H9 (cell line): Measurements from ENCODE around the gene EPOP. TPM values are rescaled to one million over a fixed set of nuclear protein-coding genes. Genes with fewer than 3 reads are reported as not detected.

Experiments
- DNase-seq: peaks from one replicate; pipeline ENCODE4 v3.0.0-alpha.2; 2017
- H2AFZ ChIP-seq: one replicate; pipeline ENCODE4 v1.6.1; 2013; ENCODE audit warnings: mild to moderate bottlenecking, low read length, control low read depth, moderate library complexity
- H2AK5ac ChIP-seq: 2 replicates; pipeline ENCODE4 v1.6.1; 2013; ENCODE audit warnings: low read length, control low read depth, mixed read lengths; ENCODE audit not compliant: insufficient read length
- H2BK120ac ChIP-seq: one replicate; pipeline ENCODE4 v1.6.1; 2013; ENCODE audit warnings: low read depth, mild to moderate bottlenecking, low read length, control low read depth, inconsistent platforms; ENCODE audit not compliant: poor library complexity, severe bottlenecking
- H2BK12ac ChIP-seq: 2 replicates; pipeline ENCODE4 v1.6.1; 2013; ENCODE audit warnings: low read length, control low read depth, mixed read lengths, low read depth; ENCODE audit not compliant: insufficient read length
- H2BK15ac ChIP-seq: 2 replicates; pipeline ENCODE4 v1.6.1; 2013; ENCODE audit warnings: low read depth, low read length, control low read depth
- H2BK20ac ChIP-seq: one replicate; pipeline ENCODE4 v1.6.1; 2013; ENCODE audit warnings: low read depth, mild to moderate bottlenecking, low read length, control low read depth, inconsistent platforms; ENCODE audit not compliant: poor library complexity, severe bottlenecking
- H2BK5ac ChIP-seq: 2 replicates; pipeline ENCODE4 v1.6.1; 2013; ENCODE audit warnings: low read length, control low read depth, mixed read lengths; ENCODE audit not compliant: insufficient read length
- H3K14ac ChIP-seq: 2 replicates; pipeline ENCODE4 v1.6.1; 2013; ENCODE audit warnings: low read length, control low read depth; ENCODE audit not compliant: insufficient read depth
- H3K18ac ChIP-seq: 2 replicates; pipeline ENCODE4 v1.6.1; 2013; ENCODE audit warnings: low read depth, mild to moderate bottlenecking, mixed read lengths, low read length, control low read depth; ENCODE audit not compliant: insufficient read length
- H3K23ac ChIP-seq: 2 replicates; pipeline ENCODE4 v1.6.1; 2013; ENCODE audit warnings: low read length, control low read depth, mixed read lengths, low read depth; ENCODE audit not compliant: insufficient read length
- H3K23me2 ChIP-seq: 2 replicates; pipeline ENCODE4 v1.6.1; 2013; ENCODE audit warnings: low read depth, mild to moderate bottlenecking, mixed read lengths, low read length, control low read depth; ENCODE audit not compliant: insufficient read length, poor library complexity, severe bottlenecking
- H3K27ac ChIP-seq: 2 replicates; pipeline ENCODE4 v1.5.1; 2013; ENCODE audit warnings: low read length, control low read depth, mixed read lengths, low read depth; ENCODE audit not compliant: insufficient read length
- H3K27me3 ChIP-seq: 2 replicates; pipeline ENCODE4 v1.6.1; 2013; ENCODE audit warnings: low read length, control low read depth, inconsistent platforms; ENCODE audit not compliant: insufficient read depth
- H3K4ac ChIP-seq: 2 replicates; pipeline ENCODE4 v1.6.1; 2013; ENCODE audit warnings: low read depth, mild to moderate bottlenecking, control low read depth, inconsistent platforms, low read length, moderate library complexity
- H3K4me1 ChIP-seq: 2 replicates; pipeline ENCODE4 v1.6.1; 2013; ENCODE audit warnings: low read length, control low read depth, inconsistent platforms; ENCODE audit not compliant: insufficient read depth
- H3K4me2 ChIP-seq: 2 replicates; pipeline ENCODE4 v1.6.1; 2013; ENCODE audit warnings: low read length, control low read depth, mixed read lengths; ENCODE audit not compliant: insufficient read length, insufficient read depth
- H3K56ac ChIP-seq: 2 replicates; pipeline ENCODE4 v1.6.1; 2013; ENCODE audit warnings: low read depth, mild to moderate bottlenecking, mixed read lengths, low read length, control low read depth; ENCODE audit not compliant: insufficient read length
- H3K79me1 ChIP-seq: 2 replicates; pipeline ENCODE4 v1.6.1; 2013; ENCODE audit warnings: low read depth, mild to moderate bottlenecking, moderate library complexity, low read length, control low read depth, inconsistent platforms; ENCODE audit not compliant: insufficient read depth, poor library complexity, severe bottlenecking
- H3K79me2 ChIP-seq: 2 replicates; pipeline ENCODE4 v1.6.1; 2013; ENCODE audit warnings: low read length, control low read depth, inconsistent platforms; ENCODE audit not compliant: insufficient read depth
- H3K9ac ChIP-seq: 2 replicates; pipeline ENCODE4 v1.6.1; 2013; ENCODE audit warnings: low read length, control low read depth, mixed read lengths; ENCODE audit not compliant: insufficient read length; ENCODE audit errors: extremely low read depth
- H3K9me3 ChIP-seq: one replicate; pipeline ENCODE4 v1.6.1; 2013; ENCODE audit warnings: low read depth, low read length, inconsistent platforms; ENCODE audit not compliant: control insufficient read depth
- H3T11ph ChIP-seq: one replicate; pipeline ENCODE4 v1.6.1; 2013; ENCODE audit warnings: mild to moderate bottlenecking, low read length, control low read depth, inconsistent platforms
- H4K20me1 ChIP-seq: one replicate; pipeline ENCODE4 v1.6.1; 2013; ENCODE audit not compliant: control insufficient read depth, insufficient read length, insufficient read depth
- H4K5ac ChIP-seq: 2 replicates; pipeline ENCODE4 v1.6.1; 2013; ENCODE audit warnings: low read depth, mild to moderate bottlenecking, mixed read lengths, low read length, control low read depth; ENCODE audit not compliant: insufficient read length
- H4K8ac ChIP-seq: replicated peaks from 2 replicates; pipeline ENCODE4 v1.6.1; 2013; ENCODE audit warnings: low read length, control low read depth, mixed read lengths, low read depth; ENCODE audit not compliant: insufficient read length
- H4K91ac ChIP-seq: 2 replicates; pipeline ENCODE4 v1.6.1; 2013; ENCODE audit warnings: low read depth, mild to moderate bottlenecking, moderate library complexity, mixed read lengths, low read length, control low read depth; ENCODE audit not compliant: insufficient read length
- H3K27ac Mint-ChIP-seq, 3 experiments: 2 replicates in 2 of 3; 3 replicates in 1 of 3; pipeline ENCODE4 v1.8.0; 2020 to 2021; ENCODE audit warnings: mixed read lengths in 3 of 3, mild to moderate bottlenecking in 1 of 3, moderate library complexity in 1 of 3
- H3K27me3 Mint-ChIP-seq: 2 replicates; pipeline ENCODE4 v1.8.0; 2021; ENCODE audit warnings: low read depth, mild to moderate bottlenecking, moderate library complexity, mixed read lengths
- H3K36me3 Mint-ChIP-seq, 3 experiments: 2 replicates in 2 of 3; 3 replicates in 1 of 3; pipeline ENCODE4 v1.8.0; 2020 to 2021; ENCODE audit warnings: low read depth in 3 of 3, mixed read lengths in 3 of 3; ENCODE audit not compliant: insufficient read depth in 1 of 3
- H3K4me1 Mint-ChIP-seq, 2 experiments: 2 replicates each; pipeline ENCODE4 v1.8.0; 2020; ENCODE audit warnings: mixed read lengths in 2 of 2
- H3K4me3 Mint-ChIP-seq, 2 experiments: 2 replicates in 1 of 2; 3 replicates in 1 of 2; pipeline ENCODE4 v1.8.0; 2020 to 2021; ENCODE audit warnings: mild to moderate bottlenecking in 2 of 2, mixed read lengths in 2 of 2, moderate library complexity in 1 of 2
- H3K9me3 Mint-ChIP-seq, 2 experiments: 2 replicates in 1 of 2; 3 replicates in 1 of 2; pipeline ENCODE4 v1.8.0; 2020; ENCODE audit warnings: mild to moderate bottlenecking in 2 of 2, mixed read lengths in 2 of 2, moderate library complexity in 1 of 2
- CTCF ChIP-seq: fragments of 200-600 bp; sonication (generic); conservative IDR thresholded peaks from 3 replicates; pipeline ENCODE4 v1.8.0; 2021; ENCODE audit warnings: antibody characterized with exemption, mild to moderate bottlenecking
- WGBS: extraction: QIAGEN DNeasy Blood & Tissue Kit; methylation state at CpG from one replicate; pipeline ENCODE4 v1.1.7; 2013; ENCODE audit warnings: missing lambda C conversion rate, low lambda C conversion rate, mixed read lengths; ENCODE audit not compliant: insufficient read length; ENCODE audit errors: extremely low coverage; 5-methylcytosine and 5-hydroxymethylcytosine counted together
- total RNA-seq: library from RNA; stranded (reverse); gene quantifications from 2 replicates; pipeline ENCODE4 v1.2.1, GENCODE V29; 2021

The EPOP gene
- total RNA-seq, 1 experiment from 2014 or later: 5.9 TPM

GRCh38 chr17:38701504-38702165 is 26.9 kb upstream of the EPOP start:
- Histone ChIP-seq H4K5ac (no peak overlapping the region), H4K20me1 (no peaks in the 10 kb centered on the region), H3T11ph (no peak overlapping the region), H3K4me2 (peak overlapping the region; percentile 47), H2BK15ac (no peak overlapping the region), H4K91ac (no peak overlapping the region), H2BK12ac (no peak overlapping the region), H3K9me3 (no peaks in the 10 kb centered on the region), H3K18ac (no peak overlapping the region), H3K4me1 (peaks cover under 1% of the 10 kb centered on the region; the same call in 1 of the 2 replicates), H3K56ac (no peak overlapping the region), H3K14ac (no peak overlapping the region), H2BK5ac (no peak overlapping the region), H3K23ac (no peak overlapping the region), H2BK20ac (no peak overlapping the region), H3K27ac (no peak overlapping the region), H2AFZ (no peak overlapping the region), H3K79me2 (no peaks in the 10 kb centered on the region), H3K27me3 (peaks cover 66% of the 10 kb centered on the region), H3K9ac (no peak overlapping the region), H4K8ac (no peak overlapping the region), H3K4ac (no peak overlapping the region), H3K23me2 (peaks cover 22% of the 10 kb centered on the region), H2AK5ac (no peak overlapping the region), H2BK120ac (no peak overlapping the region), H3K79me1 (no peaks in the 10 kb centered on the region)
- no peak for DNase-seq
- Mint-ChIP-seq H3K36me3 (no peaks in the 10 kb centered on the region; a peak in 1 of 7 replicates), H3K27ac (no peak overlapping the region), H3K4me3 (peak overlapping the region; percentile 50 to 72), H3K9me3 (peaks cover 0 to 3% of the 10 kb centered on the region in 2 experiments; a peak in 3 of 5 replicates), H3K4me1 (peaks cover 31 to 38% of the 10 kb centered on the region in 2 experiments), H3K27me3 (peaks cover 91% of the 10 kb centered on the region)
- TF ChIP-seq CTCF: no peak
- WGBS: no CpG with 5 or more reads among the region's 25 CpGs
